AG09309 (cell line): ENCODE measurements around the gene NOL7.

ENCODE experiments used
- DNase-seq: peaks from one replicate; pipeline ENCODE4 v3.0.0-alpha.2; 2010; ENCODE audit warnings: low read depth
- H3K4me3 ChIP-seq: 2 replicates; pipeline ENCODE4 v1.5.1; 2011; ENCODE audit warnings: mild to moderate bottlenecking, low read depth, low read length, moderate library complexity; ENCODE audit not compliant: control insufficient read depth
- TF ChIP-seq, protein P1 (sequence below): IDR thresholded peaks from 2 replicates; pipeline ENCODE4 v1.5.1; 2011; ENCODE audit warnings: mild to moderate bottlenecking, low read depth, low read length, inconsistent platforms; ENCODE audit not compliant: insufficient read depth, control insufficient read depth; ENCODE audit errors: missing control alignments

Gene NOL7

GRCh38 chr6:13660273-13660672, 45.1 kb downstream of the NOL7 start:
- TF ChIP-seq, protein P1, sequence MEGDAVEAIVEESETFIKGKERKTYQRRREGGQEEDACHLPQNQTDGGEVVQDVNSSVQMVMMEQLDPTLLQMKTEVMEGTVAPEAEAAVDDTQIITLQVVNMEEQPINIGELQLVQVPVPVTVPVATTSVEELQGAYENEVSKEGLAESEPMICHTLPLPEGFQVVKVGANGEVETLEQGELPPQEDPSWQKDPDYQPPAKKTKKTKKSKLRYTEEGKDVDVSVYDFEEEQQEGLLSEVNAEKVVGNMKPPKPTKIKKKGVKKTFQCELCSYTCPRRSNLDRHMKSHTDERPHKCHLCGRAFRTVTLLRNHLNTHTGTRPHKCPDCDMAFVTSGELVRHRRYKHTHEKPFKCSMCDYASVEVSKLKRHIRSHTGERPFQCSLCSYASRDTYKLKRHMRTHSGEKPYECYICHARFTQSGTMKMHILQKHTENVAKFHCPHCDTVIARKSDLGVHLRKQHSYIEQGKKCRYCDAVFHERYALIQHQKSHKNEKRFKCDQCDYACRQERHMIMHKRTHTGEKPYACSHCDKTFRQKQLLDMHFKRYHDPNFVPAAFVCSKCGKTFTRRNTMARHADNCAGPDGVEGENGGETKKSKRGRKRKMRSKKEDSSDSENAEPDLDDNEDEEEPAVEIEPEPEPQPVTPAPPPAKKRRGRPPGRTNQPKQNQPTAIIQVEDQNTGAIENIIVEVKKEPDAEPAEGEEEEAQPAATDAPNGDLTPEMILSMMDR: no peak
- no peak for DNase-seq
- H3K4me3 ChIP-seq: no peak overlapping the region

GRCh38 chr6:13660893-13661292, 45.8 kb downstream of the NOL7 start:
- no peak overlapping the region for H3K4me3 ChIP-seq
- TF ChIP-seq, protein P1: no peak
- DNase-seq: no peak

DNA sequence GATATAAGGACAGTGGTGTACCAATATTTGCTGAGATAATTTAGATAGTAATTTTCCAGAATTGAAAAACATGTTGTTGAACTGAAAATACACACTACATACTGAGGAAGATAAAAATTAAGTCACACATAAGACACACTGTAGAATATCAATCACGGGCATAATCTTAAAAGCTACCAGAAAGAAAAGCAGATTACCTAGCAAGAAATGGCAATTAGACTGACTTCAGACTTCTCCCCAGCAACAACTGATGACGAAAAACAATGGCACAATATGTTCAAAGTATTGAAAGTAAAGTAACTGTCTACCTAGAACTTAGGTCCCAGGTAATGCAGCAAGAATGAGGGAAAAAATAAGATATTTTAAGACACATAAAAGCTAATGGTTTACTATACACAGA, 46.5 kb downstream of the NOL7 start:
- no peak overlapping the region for H3K4me3 ChIP-seq
- no peak for DNase-seq
- TF ChIP-seq, protein P1: no peak

GRCh38 chr6:13662651-13663334, 47.7 kb downstream of the NOL7 start:
- no peak for DNase-seq
- H3K4me3 ChIP-seq: no peak overlapping the region
- TF ChIP-seq, protein P1: no peak

GRCh38 chr6:13663986-13664385, 48.9 kb downstream of the NOL7 start:
- DNase-seq: no peak
- TF ChIP-seq, protein P1: no peak
- no peak overlapping the region for H3K4me3 ChIP-seq

DNA sequence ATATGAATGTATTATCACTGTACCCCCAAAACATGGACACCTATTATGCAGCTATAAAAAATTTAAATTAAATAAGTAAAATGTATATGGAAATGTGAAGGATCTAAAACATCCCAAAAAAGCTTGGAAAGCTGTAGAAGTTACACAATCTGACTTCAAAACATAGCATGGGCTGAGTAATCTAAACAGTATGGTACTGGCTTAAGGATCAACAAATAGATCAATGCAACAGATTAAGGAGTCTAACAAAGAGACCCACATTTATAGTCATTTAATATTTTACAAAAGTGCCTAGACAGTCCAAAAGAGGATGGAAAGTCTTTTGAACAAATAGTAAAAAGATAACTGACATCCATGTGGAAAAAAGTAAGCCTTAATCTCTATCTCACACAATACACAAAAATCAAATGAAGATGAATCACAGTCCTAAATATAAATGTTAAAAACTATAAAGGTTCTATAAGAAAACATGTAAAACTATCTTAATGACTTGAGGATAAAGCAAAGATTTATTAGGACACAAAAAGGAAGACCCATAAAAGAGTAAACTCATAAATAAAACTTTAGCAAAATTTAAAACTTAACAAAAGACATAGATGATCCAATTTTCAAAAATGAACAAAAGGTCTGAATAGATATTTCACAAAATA, 49.7 kb downstream of the NOL7 start:
- no peak overlapping the region for H3K4me3 ChIP-seq
- no peak for DNase-seq
- TF ChIP-seq, protein P1: no peak
